ENCODE data around the gene SHROOM3.

The SHROOM3 gene

DNA sequence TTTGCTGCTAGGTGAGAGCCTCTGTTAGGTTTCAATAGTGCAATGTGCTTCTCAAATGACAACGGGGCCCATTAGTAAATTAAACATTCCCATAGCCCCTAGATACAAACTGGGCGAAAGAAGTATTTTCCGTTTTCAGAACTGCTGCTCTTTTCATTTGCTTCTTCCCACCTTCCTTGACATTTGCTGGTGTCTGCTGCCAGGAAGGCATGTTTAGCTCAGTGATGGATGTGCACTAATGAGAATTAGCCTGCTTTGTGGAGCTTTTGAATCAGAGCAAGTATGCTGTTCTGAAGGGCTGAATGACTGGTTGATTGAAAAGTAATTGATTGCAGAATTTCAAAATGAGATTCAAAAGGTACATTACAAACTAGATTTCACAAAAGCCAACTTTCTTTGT lies 57.0 kb downstream of the SHROOM3 start:
- intact Hi-C loops (cut with micrococcal nuclease): no loop called here

DNA sequence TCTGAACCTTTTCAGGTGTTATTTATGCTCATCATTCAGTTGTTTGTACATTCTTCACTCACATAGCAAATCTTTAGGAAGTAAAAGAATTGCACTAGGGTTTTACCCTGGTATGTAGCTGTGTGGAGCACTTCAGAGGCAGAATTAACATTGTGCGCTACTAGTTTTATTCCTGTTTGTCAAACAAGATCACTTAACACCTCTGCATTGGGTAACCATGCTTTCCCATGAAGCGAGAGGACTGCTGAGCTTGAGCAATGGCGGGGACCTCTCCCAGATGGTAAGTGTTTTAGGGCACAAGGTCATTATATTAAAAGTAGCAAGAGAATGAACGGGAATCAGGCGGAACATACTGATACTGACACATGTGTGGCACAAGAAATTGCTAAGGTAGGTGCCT lies 59.2 kb downstream of the SHROOM3 start:
- H3K4me1 Mint-ChIP-seq (ENCODE audit: low read depth): no peaks in the 10 kb centered on the region
- intact Hi-C loops (cut with micrococcal nuclease): no loop called here
- peaks cover 8% of the 10 kb centered on the region for H3K9me3 Mint-ChIP-seq
- no peaks in the 10 kb centered on the region for H3K36me3 Mint-ChIP-seq (ENCODE audit: low read depth)
- no peak overlapping the region for H3K4me3 Mint-ChIP-seq
- H3K27me3 Mint-ChIP-seq: no peaks in the 10 kb centered on the region
- H3K27ac Mint-ChIP-seq: no peak overlapping the region

More for the DNA sequence above, 57.0 kb downstream of the SHROOM3 start:
- Mint-ChIP-seq H3K9me3 (peaks cover 10% of the 10 kb centered on the region), H3K27ac (no peak overlapping the region), H3K36me3 (ENCODE audit: low read depth) (no peaks in the 10 kb centered on the region), H3K4me1 (ENCODE audit: low read depth) (no peaks in the 10 kb centered on the region), H3K4me3 (no peak overlapping the region), H3K27me3 (no peaks in the 10 kb centered on the region)

DNA sequence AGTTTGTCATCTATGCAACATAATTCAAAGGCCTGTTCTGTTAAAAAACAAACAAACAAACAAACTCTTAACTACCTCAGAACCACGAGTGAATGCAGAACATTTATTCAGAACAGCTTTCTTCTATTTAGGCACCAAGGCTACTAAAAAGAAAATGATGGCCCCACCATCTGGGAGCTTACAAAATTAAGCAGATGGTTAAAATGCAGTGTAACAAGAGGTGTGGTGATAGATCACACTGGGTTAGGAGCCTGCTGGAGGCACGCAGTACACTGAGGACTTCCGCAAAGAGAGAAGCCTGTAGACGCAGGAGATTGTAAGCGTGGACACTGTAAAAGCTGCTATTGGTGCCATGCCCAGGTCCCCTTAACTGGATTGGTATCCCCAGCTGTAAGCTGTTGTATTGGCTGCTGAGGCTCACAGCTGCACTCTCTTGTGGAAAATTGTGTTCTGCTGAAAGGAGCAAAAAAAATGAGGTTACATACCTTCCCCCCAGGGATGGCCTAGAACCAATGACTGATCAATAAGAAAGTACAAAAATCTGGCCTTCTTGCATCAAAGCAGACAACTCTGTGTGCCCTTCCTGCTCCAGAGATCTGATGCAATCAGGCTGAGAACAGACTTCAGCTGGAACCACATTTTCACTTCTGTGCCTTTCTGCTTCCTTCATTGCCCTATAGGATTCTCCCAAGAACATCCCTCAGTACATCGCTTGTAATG lies 60.0 kb downstream of the SHROOM3 start:
- Mint-ChIP-seq H3K4me1 (ENCODE audit: low read depth) (peaks cover 5% of the 10 kb centered on the region), H3K36me3 (ENCODE audit: low read depth) (no peaks in the 10 kb centered on the region), H3K9me3 (peaks cover under 1% of the 10 kb centered on the region), H3K4me3 (no peak overlapping the region), H3K27ac (no peak overlapping the region), H3K27me3 (no peaks in the 10 kb centered on the region)
- intact Hi-C loops (cut with micrococcal nuclease): no loop called here

DNA sequence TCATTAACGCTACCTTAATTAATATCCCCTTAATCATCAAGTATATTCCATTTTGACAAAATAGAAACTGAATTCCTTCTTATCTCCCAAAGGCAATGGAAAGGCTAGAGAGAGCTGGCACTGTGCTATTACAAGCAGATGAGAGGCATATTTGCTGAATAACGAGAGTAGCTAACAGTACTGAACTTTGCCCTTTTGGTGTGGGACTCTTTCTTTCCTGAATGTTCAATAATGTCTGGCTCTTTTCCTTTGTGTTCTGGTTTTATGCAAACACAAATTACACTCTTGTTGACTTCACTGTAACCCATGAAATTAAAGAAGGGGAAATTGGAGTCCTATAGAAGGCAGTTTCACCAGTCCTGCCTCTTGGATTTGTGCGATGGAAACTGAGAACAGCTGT lies 63.5 kb downstream of the SHROOM3 start:
- H3K4me1 Mint-ChIP-seq (ENCODE audit: low read depth): peaks cover 5% of the 10 kb centered on the region
- intact Hi-C loops (cut with micrococcal nuclease): no loop called here
- H3K27me3 Mint-ChIP-seq: peaks cover 3% of the 10 kb centered on the region
- H3K4me3 Mint-ChIP-seq: no peak overlapping the region
- H3K27ac Mint-ChIP-seq: no peak overlapping the region
- H3K36me3 Mint-ChIP-seq (ENCODE audit: low read depth): no peaks in the 10 kb centered on the region
- H3K9me3 Mint-ChIP-seq: no peaks in the 10 kb centered on the region

DNA sequence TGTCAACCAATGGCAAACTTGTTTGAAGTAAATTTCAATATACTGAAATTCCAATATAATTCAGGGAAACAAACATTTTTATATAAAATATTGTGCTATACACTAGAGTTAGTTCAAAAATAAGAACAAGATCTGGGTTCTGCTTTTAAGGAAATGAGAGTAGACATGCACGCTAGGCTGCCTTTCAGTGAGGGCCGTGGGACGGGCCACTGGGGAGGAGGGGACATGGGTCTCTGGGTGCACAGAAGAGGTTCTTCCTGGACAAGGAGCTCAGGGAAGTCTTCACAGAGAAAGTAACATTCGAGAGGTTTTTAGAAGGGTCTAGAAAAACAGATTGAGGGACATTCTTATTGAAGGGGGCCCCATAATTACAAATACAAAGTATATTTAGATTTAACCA lies 64.4 kb downstream of the SHROOM3 start:
- no peak overlapping the region for H3K27ac Mint-ChIP-seq
- peaks cover 5% of the 10 kb centered on the region for H3K4me1 Mint-ChIP-seq (ENCODE audit: low read depth)
- intact Hi-C loops (cut with micrococcal nuclease): no loop called here
- H3K9me3 Mint-ChIP-seq: no peaks in the 10 kb centered on the region
- no peak overlapping the region for H3K4me3 Mint-ChIP-seq
- no peaks in the 10 kb centered on the region for H3K36me3 Mint-ChIP-seq (ENCODE audit: low read depth)
- H3K27me3 Mint-ChIP-seq: peaks cover 3% of the 10 kb centered on the region

DNA sequence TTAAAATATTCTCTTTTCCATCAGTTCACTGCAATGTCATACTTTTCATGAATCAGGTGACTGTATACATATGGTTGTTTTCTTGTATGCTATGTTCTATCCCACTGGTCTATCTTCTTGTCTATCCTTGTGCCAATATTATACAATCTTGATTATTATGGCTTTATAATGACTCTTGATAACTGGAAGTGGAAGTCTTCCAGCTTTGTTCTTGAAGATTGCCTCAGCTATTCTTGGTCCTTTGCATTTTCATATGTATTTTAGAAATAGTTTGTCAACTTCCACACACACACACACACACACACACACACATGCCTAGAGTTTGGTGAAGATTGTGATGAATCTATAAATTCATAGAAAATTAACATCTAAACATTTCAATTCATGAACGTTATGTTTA lies 67.9 kb downstream of the SHROOM3 start:
- intact Hi-C loops (cut with micrococcal nuclease): no loop called here
- Mint-ChIP-seq H3K36me3 (ENCODE audit: low read depth) (no peaks in the 10 kb centered on the region), H3K9me3 (no peaks in the 10 kb centered on the region), H3K4me3 (no peak overlapping the region), H3K4me1 (ENCODE audit: low read depth) (peaks cover 5% of the 10 kb centered on the region), H3K27ac (no peak overlapping the region), H3K27me3 (peaks cover 3% of the 10 kb centered on the region)

DNA sequence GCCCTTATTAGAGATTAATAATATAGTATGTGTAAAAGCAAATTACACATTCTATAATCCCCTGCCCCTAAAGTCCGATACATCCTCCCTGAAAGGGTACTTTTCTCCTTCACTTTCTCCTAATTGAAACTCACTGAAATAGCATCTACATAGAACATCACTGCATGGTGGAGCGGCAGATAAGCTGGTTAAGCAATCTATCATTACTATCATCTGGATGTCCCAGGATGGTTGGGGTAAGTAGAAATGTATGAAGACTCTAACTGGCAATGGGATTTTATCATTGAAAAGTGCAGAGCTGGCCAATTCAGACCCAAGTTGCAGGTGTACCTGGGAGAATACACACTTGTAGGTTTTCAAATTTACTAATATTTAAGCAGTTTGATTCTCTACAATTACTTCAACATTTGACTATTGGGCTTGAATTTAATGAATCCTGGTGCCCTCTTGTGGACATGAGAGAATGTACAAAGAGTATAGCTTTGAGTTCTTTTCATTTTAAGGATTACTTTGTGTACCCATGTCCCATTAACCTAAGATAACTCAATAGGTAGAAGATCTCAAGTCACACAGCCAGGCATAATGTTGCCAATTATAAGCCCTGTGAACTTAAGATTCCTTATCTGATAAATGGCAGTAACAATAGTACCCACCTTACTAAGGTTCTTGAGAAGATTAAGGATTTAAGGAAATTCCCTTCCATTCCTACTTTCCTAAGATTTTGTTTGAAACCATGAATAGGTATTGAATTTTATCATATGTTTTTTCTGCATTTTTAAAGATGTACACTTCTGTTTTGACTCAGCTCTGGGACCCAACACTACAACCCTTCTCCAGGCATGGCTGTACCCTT lies 69.8 kb downstream of the SHROOM3 start:
- intact Hi-C loops (cut with micrococcal nuclease): loop anchor here (2.0 kb wide), 2 partner anchors 74 to 324 kb away; no protein-coding TSS in a partner anchor
- Mint-ChIP-seq H3K36me3 (ENCODE audit: low read depth) (no peaks in the 10 kb centered on the region), H3K27me3 (peaks cover 3% of the 10 kb centered on the region), H3K27ac (no peak overlapping the region), H3K4me1 (ENCODE audit: low read depth) (no peaks in the 10 kb centered on the region), H3K4me3 (no peak overlapping the region), H3K9me3 (no peaks in the 10 kb centered on the region)

DNA sequence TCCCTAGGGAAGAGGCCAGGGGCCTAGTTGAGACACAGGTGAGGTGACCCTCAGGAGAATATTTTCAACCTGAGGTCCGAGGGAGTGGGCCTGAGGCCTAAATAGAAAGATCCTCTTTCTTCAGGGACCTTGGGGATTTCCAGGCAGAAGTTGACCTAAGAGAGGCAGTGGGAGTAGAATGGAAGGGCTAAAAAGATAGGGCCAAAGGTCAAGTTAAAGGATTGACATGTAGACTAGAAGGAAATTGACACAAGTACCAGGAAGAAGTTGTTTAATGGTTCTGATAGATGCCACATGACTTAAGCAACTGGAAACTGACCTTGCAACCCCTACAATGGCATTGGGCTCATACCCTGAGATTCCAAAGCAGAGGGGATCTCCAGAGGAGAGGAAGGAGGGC lies 76.9 kb downstream of the SHROOM3 start:
- Mint-ChIP-seq H3K4me3 (no peak overlapping the region), H3K36me3 (ENCODE audit: low read depth) (no peaks in the 10 kb centered on the region), H3K4me1 (ENCODE audit: low read depth) (peaks cover 26% of the 10 kb centered on the region), H3K27ac (peak overlapping the region; percentile 20), H3K9me3 (no peaks in the 10 kb centered on the region), H3K27me3 (no peaks in the 10 kb centered on the region)
- intact Hi-C loops (cut with micrococcal nuclease): loop anchor here (1.0 to 5.0 kb wide), 3 partner anchors 236 to 690 kb away; no protein-coding TSS in a partner anchor

DNA sequence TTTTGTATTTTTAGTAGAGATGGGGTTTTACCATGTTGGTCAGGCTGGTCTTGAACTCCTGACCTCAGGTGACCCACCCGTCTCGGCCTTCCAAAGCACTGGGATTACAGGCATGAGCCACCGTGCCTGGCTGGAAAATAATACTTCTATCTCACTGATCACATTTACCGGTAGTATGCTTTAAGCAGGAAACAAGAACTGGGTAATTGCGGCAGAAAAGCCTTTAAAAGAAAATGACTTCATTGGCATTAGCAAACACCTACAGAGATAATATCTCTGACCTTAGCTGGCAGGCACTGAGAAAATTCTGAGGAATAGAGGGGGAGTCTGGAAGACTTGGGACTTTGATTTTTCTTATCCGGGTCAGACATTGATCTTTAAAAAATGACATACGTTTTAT lies 78.5 kb downstream of the SHROOM3 start:
- Mint-ChIP-seq H3K4me3 (no peak overlapping the region), H3K27me3 (peaks cover 3% of the 10 kb centered on the region), H3K27ac (no peak overlapping the region), H3K36me3 (ENCODE audit: low read depth) (no peaks in the 10 kb centered on the region), H3K9me3 (no peaks in the 10 kb centered on the region), H3K4me1 (ENCODE audit: low read depth) (peaks cover 30% of the 10 kb centered on the region)
- intact Hi-C loops (cut with micrococcal nuclease): loop anchor here (5.0 kb wide), 1 partner anchor 689 kb away; no protein-coding TSS in a partner anchor

DNA sequence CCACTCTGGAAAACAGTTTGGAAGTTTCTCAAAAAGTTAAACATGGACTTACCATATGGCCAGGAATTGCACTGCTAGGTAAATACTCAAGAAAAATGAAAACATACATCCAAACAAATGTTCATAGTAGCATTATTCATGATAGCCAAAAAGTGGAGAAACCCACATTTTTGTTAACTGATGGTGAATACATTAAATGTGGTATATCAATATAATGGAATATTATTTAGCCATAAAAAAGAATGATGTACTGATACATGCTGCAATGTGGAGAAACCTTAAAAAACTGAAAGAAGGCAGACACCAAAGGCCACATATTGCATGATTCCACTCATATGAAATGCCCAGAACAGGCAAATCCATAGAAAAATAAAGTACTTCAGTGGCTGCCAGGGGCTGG lies 79.1 kb downstream of the SHROOM3 start:
- Mint-ChIP-seq H3K27ac (no peak overlapping the region), H3K36me3 (ENCODE audit: low read depth) (no peaks in the 10 kb centered on the region)
- intact Hi-C loops (cut with micrococcal nuclease): loop anchor here (5.0 kb wide), 1 partner anchor 688 kb away; no protein-coding TSS in a partner anchor

DNA sequence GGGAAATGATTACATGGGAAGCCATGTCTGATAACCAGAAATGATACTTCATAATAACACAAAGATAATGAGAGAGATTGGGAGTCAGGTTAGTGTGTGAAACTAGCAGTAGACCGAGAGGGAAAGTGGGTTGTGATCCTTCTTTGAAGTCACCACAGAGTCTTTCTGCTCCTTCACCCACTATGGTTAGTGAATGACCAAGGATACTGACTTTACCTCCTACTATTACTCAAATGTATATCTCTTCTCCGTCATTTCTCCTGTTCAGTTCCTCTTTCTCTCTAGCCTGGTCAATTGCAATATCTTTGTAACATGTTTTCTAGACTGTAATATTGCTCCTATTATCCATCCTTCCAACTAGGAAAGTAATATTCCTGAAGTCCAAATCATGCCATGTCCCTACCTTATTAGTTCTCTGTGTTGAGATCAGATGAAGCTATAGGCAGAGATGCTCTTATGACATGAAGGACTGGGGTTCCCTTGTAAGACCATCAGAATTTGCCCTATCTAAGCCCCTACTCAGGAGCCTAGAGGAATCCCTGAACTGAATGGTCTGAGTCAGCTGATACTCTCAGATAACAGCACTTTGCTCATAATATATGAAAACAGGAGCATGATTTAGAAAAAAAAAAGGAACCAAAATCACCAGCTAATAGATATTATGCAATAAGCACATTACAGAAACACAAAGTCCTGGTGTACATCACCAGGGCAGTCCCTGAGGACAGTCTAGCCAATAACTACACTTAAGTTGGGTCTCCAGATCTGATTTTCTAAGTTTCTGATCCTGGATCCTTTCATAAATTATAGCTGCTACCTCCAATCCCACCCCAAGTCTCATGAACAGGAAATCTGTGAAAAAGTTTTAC lies 81.2 kb downstream of the SHROOM3 start:
- Mint-ChIP-seq H3K36me3 (ENCODE audit: low read depth) (no peaks in the 10 kb centered on the region), H3K4me3 (no peak overlapping the region), H3K4me1 (ENCODE audit: low read depth) (peaks cover 31% of the 10 kb centered on the region), H3K27me3 (peaks cover 4% of the 10 kb centered on the region), H3K9me3 (no peaks in the 10 kb centered on the region), H3K27ac (no peak overlapping the region)
- intact Hi-C loops (cut with micrococcal nuclease): no loop called here

More for the DNA sequence above, 79.1 kb downstream of the SHROOM3 start:
- peaks cover 31% of the 10 kb centered on the region for H3K4me1 Mint-ChIP-seq (ENCODE audit: low read depth)
- no peak overlapping the region for H3K4me3 Mint-ChIP-seq
- no peaks in the 10 kb centered on the region for H3K9me3 Mint-ChIP-seq
- H3K27me3 Mint-ChIP-seq: peaks cover 4% of the 10 kb centered on the region

DNA sequence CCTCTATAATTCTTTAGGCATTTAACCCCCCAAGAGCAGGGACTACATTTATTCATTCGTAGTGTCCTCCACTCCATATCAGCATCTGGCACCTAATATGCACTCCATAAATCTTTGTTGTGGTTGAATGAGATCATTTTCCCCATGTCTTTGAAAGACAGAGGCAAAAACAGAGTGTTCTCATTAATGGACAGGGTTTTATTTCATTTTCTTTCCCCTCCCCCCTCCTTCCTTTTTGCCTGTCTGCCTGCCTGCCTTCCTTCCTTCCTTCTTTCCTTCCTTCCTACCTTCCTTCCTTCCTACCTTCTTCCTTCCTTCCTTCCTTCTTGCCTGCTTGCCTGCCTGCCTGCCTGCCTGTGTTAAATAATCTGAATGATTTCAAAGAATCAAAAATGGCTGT lies 83.2 kb downstream of the SHROOM3 start:
- peaks cover 4% of the 10 kb centered on the region for H3K27me3 Mint-ChIP-seq
- no peaks in the 10 kb centered on the region for H3K36me3 Mint-ChIP-seq (ENCODE audit: low read depth)
- H3K27ac Mint-ChIP-seq: no peak overlapping the region
- no peaks in the 10 kb centered on the region for H3K9me3 Mint-ChIP-seq
- intact Hi-C loops (cut with micrococcal nuclease): no loop called here
- H3K4me3 Mint-ChIP-seq: no peak overlapping the region
- peaks cover 17% of the 10 kb centered on the region for H3K4me1 Mint-ChIP-seq (ENCODE audit: low read depth)

DNA sequence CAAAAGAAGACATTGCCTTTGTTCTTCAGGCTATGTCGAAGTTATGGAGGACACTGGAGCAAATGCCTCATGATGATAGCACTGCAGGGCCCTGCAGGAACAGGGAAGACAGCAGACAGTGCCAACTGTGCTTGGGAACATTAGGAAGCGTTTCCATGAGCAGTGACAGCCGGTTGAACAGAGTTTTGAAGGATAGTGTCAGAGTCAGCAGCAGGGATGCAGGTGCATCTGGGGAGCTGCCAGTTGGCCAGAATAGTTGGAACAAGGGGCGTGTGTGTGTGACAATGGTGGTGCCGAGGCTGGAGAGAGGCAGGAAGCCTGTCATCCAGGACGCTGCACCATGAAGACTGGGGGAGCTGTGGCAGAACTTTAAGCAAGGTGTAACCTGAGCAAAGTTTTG lies 88.6 kb downstream of the SHROOM3 start:
- peaks cover 4% of the 10 kb centered on the region for H3K27me3 Mint-ChIP-seq
- no peak overlapping the region for H3K27ac Mint-ChIP-seq
- intact Hi-C loops (cut with micrococcal nuclease): no loop called here
- peaks cover under 1% of the 10 kb centered on the region for H3K4me1 Mint-ChIP-seq (ENCODE audit: low read depth)
- H3K9me3 Mint-ChIP-seq: no peaks in the 10 kb centered on the region
- no peaks in the 10 kb centered on the region for H3K36me3 Mint-ChIP-seq (ENCODE audit: low read depth)
- H3K4me3 Mint-ChIP-seq: no peak overlapping the region
